SK-N-SH (cell line): Measurements from ENCODE around the gene KRT24.

Source experiments
- CTCF ChIP-seq: fragments of 200-600 bp; sonication (generic); IDR thresholded peaks from 2 replicates; pipeline ENCODE4 v1.6.1; 2017; ENCODE audit warnings: antibody characterized with exemption, mild to moderate bottlenecking, moderate library complexity
- EP300 ChIP-seq, 2 experiments: IDR thresholded peaks; 2 replicates each; pipeline versions ENCODE4 v1.4.0 to v1.6.1; 2012; ENCODE audit warnings: borderline replicate concordance in 1 of 2, low read depth in 1 of 2, low read length in 1 of 2
- EZH2phosphoT487 ChIP-seq: fragments of 200-600 bp; sonication (generic); IDR thresholded peaks from 2 replicates; pipeline ENCODE4 v1.6.1; 2017; ENCODE audit warnings: low read depth, mixed run types, mild to moderate bottlenecking, antibody characterized with exemption, moderate library complexity, borderline replicate concordance
- FOSL2 ChIP-seq: IDR thresholded peaks from 2 replicates; pipeline ENCODE4 v1.4.0; 2012; ENCODE audit warnings: low read depth, mild to moderate bottlenecking, moderate library complexity, borderline replicate concordance
- GABPA ChIP-seq: IDR thresholded peaks from 2 replicates; pipeline ENCODE4 v1.4.0; 2012; ENCODE audit warnings: low read depth, mild to moderate bottlenecking
- MAX ChIP-seq: IDR thresholded peaks from 2 replicates; pipeline ENCODE4 v1.4.0; 2012; ENCODE audit warnings: low read depth
- MEF2A ChIP-seq: IDR thresholded peaks from 2 replicates; pipeline ENCODE4 v1.4.0; 2012; ENCODE audit warnings: low read depth, borderline replicate concordance
- MXI1 ChIP-seq: IDR thresholded peaks from 2 replicates; pipeline ENCODE4 v1.6.1; 2012; ENCODE audit warnings: mild to moderate bottlenecking, low read depth, low read length, improper control_type of control experiment
- REST ChIP-seq: IDR thresholded peaks from 2 replicates; pipeline ENCODE4 v1.6.1; 2012; ENCODE audit warnings: mild to moderate bottlenecking, low read depth, low read length, moderate library complexity
- TCF12 ChIP-seq: IDR thresholded peaks from 2 replicates; pipeline ENCODE4 v1.4.0; 2012
- TEAD4 ChIP-seq: IDR thresholded peaks from 2 replicates; pipeline ENCODE4 v1.4.0; 2012; ENCODE audit warnings: mild to moderate bottlenecking, borderline replicate concordance; ENCODE audit not compliant: insufficient read depth
- USF1 ChIP-seq: IDR thresholded peaks from 2 replicates; pipeline ENCODE4 v1.4.0; 2012; ENCODE audit warnings: low read depth, borderline replicate concordance
- YY1 ChIP-seq: IDR thresholded peaks from 2 replicates; pipeline ENCODE4 v1.4.0; 2012; ENCODE audit warnings: low read depth, mild to moderate bottlenecking

GRCh38 chr17:40666331-40666730, 37.2 kb downstream of the KRT24 start:
- TF ChIP-seq CTCF (no peak), MXI1 (no peak), EP300 (IDR thresholded peaks at IDR 0.05; ENCODE audit: borderline replicate concordance in 1 of 2, low read depth in 1 of 2, low read length in 1 of 2) (no peak), TEAD4 (no peak), REST (no peak), FOSL2 (no peak), MEF2A (no peak), EZH2phosphoT487 (no peak), MAX (no peak), GABPA (no peak), TCF12 (no peak), YY1 (no peak), USF1 (no peak)
